ENCODE measurements around the gene CAMKK1.
"Not testable (repeated sequence)": the region's sequence is repeated elsewhere in the genome, so short reads cannot be mapped to it uniquely, and the experiment has no call there.

The CAMKK1 gene

DNA sequence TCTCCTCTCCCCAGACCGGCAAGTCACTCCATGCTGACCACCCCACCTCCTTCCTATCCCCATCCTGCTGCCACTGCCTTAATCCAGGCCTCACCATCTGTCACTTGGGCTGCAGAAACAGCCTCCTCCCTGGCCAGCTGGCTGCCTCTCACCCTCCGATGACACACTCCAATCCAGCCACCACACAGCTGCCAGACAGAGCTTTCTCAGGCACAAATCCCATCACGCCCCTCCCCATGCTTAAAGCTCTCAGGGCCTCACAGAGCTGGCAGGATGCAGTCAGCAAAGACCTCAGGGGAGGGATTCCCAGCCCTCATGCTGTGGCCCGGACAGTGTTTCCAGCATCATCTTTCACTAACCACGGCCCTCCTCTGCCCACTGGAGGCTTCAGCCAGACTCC is 13.7 kb downstream of the CAMKK1 start:
- peak; percentile 88 for DNase-seq (ENCODE audit: low spot score)

DNA sequence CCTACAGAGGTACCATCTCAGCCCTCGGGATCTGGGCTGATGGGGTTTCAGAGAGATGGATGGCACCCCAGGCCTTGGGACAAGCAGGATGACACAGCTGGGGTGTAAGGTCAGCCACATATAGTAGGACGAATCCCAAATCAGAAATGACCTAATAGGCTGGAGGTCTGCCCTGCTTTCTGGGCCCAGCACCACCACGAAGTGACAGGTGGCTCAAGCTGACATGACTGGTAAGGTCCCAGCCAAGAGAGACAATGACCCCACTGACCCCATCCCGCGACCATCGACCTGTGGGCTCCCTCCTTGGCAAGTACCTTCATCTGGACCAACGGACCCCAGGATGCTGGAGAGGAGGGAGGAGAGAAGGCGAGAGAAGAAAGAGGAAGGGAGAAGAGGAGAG is 15.6 kb downstream of the CAMKK1 start:
- DNase-seq (ENCODE audit: low spot score) = no peak

- no peak for DNase-seq (ENCODE audit: low spot score)
Measured at GRCh38 chr17:3875317-3875716, 17.5 kb downstream of the CAMKK1 start.

DNA sequence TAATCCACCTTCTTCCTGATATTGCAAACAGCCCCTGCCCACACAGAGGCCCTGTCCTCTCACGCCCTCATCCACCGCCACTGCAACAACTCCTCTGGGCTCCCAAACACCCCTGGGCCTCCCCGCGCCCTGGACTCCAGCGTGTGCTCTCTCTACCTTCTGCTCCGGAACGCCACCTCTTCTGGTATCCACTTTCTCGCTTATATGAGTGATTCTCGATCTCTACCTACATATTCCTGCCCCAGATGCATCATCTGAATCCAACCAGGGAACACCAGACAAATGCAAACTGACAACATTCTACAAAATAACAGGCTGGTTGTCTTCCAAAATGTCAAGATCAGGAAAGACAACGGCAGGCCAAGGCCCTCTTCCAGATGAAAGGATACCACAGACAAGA is 19.0 kb downstream of the CAMKK1 start:
- no peak for DNase-seq (ENCODE audit: low spot score)

DNA sequence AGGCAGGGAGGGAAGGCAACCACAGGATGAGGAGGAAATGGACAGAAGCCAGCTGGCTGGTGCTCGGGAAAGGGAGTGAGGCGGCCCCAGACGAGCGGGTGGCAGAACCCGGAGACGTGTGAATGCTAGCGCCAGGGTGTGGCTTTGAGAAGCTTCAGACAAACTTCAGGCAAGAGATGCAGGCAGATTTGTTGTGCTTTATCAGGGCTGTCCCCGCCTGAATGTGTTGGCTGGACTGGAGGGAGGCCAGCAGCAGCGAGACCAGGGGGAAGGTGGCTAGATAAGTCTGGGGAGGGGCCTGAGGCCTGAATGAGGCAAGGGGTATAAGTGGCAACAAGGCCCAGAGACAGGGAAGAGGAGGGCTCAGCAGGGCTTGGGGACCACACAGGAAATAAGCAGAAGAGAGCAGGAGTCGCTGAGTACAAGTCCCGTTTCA is 22.0 kb downstream of the CAMKK1 start:
- DNase-seq (ENCODE audit: low spot score) = no peak

GRCh38 chr17:3867606-3868005 is 25.2 kb downstream of the CAMKK1 start:
- DNase-seq (ENCODE audit: low spot score) = no peak

- DNase-seq (ENCODE audit: low spot score) = no peak
Measured at GRCh38 chr17:3867106-3867505, 25.7 kb downstream of the CAMKK1 start.

- DNase-seq (ENCODE audit: low spot score) = no peak
Measured at GRCh38 chr17:3866276-3866675, 26.6 kb downstream of the CAMKK1 start.

- DNase-seq (ENCODE audit: low spot score) = peak; percentile 65
Measured at GRCh38 chr17:3865176-3865575, 27.7 kb downstream of the CAMKK1 start.

DNA sequence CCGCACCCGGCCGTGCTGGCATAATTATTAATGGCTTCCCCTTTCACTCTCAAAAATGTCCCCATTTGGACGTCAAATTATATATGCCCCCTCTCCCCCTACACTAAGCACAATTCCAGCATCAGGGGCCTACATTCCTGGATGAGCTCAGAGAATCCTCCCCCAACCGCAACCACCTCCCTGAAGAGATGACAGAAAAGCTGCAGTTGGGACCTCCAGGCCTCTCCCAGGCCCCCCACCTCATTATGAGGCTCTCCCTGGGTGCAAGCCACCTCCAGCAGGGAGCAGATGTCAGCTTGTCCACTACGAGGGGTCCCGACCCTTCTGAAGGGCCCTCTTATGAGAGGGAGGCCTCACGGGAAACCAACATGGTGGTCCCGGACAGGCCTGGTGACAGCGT is 28.3 kb downstream of the CAMKK1 start:
- DNase-seq (ENCODE audit: low spot score) = no peak

- no peak for DNase-seq (ENCODE audit: low spot score)
Measured at GRCh38 chr17:3861761-3862681, 30.8 kb downstream of the CAMKK1 start.

DNA sequence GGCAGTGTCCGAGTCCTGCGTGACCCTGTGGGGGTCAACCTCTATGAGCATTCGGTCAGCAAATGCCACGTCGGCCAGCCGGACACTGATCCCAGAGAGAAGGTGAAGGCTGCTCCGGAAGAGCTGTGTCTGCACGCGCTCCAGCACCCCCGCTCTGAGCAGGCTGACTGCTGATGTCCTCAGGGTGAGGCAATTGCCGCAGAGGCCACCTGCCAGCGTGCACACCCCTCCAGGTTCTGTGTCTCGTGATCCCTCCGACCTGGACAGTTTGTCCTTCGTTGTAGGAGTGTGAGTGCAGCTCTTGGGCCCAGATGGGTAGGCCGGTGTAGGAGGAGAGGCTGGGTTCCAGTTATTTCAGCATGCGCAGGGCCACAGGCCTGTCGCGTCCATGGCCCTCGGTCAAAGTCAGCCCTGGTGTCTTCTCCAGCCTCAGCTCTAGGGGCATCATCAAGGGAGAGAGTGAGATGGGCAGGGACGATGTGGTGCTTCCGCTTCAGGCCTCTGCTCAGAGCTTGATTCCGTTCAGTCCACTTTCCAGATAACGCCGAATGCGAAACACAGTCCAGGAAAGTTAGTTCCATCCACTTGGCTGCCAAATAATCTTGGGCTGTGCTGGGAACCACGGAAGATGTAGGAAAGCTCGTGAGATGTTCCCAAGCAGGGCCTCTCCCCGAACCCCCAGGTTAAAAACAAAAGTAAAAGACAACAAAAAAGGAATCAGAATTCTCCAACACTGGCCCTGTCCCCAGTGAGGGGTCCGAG is 31.7 kb downstream of the CAMKK1 start:
- no peak for DNase-seq (ENCODE audit: low spot score)

- no peak for DNase-seq (ENCODE audit: low spot score)
Measured at GRCh38 chr17:3859940-3860339, 32.9 kb downstream of the CAMKK1 start.

GRCh38 chr17:3857261-3858105 is 35.4 kb downstream of the CAMKK1 start:
- DNase-seq (ENCODE audit: low spot score) = no peak

GRCh38 chr17:3854204-3854603 is 38.6 kb downstream of the CAMKK1 start:
- not testable (repeated sequence) for DNase-seq (ENCODE audit: low spot score)

GRCh38 chr17:3852561-3852960 is 40.3 kb downstream of the CAMKK1 start:
- DNase-seq (ENCODE audit: low spot score) = no peak

DNA sequence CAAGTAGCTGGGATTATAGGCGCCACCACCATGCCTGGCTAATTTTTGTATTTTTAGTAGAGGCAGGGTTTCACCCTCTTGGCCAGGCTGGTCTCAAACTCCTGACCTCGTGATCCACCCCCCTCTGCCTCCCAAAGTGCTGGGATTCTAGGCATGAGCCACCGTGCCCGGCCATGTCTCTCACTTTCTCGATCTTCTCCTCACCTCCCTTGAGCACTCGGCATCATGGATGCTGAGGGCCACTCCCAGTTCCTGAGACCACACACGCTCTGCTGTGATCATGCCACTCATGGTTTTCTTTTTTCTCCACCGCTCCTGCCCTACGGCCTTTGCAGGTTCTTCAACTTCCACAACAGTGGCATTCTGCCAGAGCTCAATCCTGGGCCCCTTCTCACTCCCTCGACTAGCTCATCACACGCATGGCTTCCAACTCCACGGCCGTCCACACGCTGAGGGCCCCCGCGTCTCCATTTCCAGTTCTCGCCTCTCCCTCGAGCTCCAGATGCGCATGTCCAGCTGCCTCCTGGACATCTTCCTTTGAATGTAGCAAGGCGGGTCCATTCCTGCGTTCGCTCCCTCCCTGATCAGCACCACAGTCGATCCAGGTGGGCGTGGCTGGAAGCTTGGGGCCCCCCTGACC is 41.3 kb downstream of the CAMKK1 start:
- no peak for DNase-seq (ENCODE audit: low spot score)

DNA sequence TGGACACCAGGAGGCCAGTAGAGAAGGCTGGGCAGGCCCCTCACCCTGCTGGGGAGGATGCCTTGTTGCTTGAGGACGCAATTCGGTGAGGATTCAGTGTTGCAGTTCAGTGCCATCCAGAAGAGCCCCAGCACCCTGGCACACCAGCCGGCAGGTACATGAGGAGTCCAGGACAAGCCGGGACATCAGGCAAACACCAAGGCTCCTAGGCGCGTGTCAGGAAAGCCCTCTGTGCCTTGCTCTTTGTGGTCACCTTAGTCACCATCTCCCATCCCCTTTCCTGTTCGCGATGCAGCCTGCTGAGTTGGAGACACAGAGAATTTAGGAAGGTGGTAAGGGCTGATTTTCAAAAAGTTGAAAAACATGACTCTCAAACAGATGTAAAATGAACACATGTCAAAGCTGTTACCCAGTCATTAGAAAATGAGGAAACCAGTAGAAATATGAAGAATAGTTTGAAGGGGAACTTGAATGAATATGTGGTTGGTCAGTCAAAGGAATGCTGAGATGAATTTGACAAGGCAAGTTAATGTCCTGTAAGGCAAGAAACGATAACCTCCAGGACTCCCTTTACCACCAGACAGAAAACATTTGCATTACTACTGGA is 44.5 kb downstream of the CAMKK1 start:
- DNase-seq (ENCODE audit: low spot score) = no peak

DNA sequence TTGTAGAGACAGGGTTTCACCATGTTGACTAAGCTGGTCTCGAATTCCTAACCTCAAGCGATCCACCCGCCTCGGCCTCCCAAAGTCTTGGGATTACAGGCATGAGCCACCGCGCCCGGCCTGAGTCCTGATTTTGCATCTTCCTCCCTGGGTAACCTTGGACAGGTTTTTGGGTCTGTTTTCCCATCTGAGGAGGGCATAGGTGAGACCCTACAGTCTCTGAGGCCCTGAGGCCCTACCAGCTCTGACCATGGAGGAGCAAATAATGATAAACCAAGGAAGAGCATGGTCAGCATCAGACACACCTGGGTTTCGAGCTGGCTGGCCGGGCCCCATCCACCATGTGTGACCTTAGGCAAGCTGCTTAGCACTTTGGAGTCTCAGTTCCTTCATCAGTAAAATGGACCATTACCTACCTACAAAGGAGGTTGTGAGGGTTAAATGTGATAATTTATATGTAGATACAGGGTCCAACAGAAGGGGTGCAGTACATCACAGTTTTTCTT is 45.6 kb downstream of the CAMKK1 start:
- no peak for DNase-seq (ENCODE audit: low spot score)

DNA sequence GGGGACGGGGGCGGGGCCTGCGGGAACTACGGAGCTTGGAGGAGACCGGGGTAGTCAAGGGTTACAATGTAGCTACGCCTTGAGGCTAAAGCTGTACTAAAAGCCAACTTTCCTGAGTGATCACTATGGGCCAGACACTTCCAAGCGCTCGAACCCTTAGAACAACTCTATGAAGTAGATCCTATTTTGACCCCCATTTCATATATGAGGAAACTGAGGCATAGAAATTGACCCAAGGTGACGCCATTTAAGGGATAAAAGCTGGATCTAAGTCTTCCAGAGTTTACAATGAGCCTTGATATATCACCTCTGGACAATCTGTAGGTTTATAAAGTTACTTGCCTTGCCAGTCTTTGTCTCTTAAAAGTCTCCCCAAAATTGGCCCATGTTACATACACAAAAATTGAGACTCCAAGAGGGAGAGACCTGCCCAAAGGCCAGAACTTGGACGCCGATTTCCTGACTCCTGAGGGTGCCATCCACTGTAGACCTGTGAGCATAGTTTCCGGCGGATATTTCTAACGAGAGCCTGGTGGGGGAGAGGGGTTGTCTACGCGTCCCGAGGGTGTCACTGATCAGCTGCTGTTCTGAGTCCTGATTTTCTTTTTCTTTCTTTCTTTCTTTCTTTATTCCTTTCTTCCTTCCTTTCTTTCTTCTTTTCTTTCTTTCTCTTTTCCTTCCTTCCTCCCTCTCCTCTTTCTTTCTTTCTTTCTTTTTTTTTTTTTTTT is 46.3 kb downstream of the CAMKK1 start:
- no peak for DNase-seq (ENCODE audit: low spot score)

Measured in AG20443 (cell line).